Activated T-helper 9 cell treated with anti-CD3 and anti-CD28 coated beads, Interleukin-2, amount 50 U/mL, for 16 hours (primary cell): Measurements from ENCODE around the gene VOPP1.
"Not testable (repeated sequence)": the region's sequence is repeated elsewhere in the genome, so short reads cannot be mapped to it uniquely, and the experiment has no call there.

Experiments used
- DNase-seq: peaks from one replicate; pipeline ENCODE4 v3.0.0-alpha.2; 2020; ENCODE audit warnings: low read depth

The VOPP1 gene

DNA sequence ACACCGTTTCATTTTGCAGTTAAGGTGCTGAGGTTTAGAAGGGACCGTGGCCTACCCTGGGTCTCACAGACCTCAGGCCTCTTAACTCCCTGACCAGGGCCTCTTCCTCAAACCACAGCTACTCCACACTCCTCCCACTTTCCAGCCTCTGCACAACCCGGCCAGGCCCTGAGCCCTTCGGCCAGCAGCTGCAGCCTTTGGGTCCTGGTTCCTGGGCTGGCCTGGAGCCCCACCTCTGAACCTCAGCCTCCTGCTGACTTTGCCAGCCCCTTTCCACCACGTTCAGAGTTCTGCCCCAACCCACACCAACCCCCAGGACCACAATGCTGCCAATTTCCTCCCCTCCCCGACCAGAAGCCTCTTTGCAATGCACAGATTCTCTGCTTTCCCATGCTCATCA lies 84.1 kb downstream of the VOPP1 start:
- DNase-seq: no peak

DNA sequence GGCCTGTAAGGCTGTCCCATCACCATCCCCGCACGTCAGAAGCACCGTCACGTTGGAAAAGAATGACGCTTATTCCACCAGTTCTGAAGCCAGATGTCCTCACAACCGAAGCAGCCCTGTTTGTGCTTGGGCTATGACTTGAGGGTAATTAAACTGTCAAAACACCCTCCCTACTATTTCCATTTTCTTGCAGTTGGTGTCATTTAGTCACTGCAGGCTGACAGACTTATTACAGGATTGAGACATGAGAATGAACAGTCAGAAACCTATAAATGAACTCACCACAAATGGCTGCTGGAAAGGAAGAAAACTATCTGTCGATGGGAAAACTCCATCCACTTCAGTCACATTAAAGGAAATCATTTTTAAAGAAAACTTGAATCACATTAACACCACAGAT lies 85.3 kb downstream of the VOPP1 start:
- DNase-seq: no peak

DNA sequence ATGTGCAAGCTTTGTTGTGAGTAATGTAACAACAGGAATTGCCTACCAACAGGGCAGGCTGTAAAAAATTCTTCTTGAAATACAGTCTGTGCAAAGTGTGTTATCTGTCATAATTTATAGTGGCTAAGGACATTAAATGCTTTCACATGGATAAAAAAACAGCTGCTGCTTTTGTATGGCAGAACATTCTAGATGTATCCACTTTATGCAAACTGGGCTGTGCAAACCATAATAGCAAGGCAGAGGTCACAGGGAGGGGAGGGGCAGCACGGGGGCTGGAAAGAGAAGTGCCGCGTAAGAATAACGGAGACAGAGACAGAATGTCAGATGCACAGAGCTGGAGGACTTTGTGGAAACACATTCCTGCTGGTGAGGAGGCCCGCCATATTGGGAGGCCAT lies 86.1 kb downstream of the VOPP1 start:
- no peak for DNase-seq

DNA sequence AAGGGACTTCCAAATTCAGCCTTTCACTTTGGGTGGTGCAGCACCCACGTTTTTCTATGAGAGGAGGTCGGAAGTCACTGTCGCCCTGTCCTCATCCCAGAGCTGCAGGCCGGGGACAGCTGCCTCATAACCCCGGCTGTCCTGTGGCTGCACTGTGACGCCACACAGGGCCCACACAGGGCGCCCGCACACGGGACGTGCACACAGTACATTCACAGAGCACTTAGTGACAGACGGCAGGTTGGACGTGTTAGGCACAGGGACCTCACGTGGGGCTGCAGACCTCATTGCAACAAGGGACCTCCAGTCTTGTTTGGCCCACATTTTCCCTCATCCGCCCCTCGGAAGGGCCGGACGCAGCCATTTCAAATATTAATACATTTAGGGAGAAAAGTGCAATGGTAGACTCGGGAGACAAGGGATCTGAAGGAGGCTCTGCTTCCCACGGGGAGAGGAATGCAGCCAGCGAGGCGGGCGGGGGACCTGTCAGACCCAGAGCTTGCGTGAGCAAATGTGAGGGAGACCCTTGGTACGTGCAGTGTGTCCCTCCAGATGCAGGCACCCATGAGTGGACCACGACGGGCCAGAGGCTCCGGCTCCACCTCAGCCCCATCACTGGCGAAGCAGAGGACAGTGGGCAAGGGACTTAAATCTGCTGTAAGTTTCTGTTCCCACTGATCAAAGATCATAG lies 86.7 kb downstream of the VOPP1 start:
- no peak for DNase-seq

DNA sequence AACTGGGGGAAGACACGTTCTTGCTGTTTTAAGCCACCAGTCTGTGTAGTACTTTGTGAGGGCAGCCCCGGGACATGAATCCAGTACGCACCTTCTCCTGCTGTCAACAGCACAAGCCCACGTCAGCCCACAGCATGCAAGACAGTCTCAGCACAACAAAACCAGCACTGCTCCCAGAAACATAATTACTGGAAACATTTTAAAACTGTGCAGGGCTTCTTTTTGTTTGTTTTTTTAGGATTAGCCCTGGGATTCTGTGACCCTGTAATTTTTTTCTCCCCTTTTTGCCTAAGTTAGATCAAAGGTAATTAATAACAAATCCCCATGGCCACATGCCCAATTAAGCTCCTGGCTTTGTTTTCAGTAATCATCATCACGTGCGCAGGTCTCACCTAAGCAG lies 87.5 kb downstream of the VOPP1 start:
- DNase-seq: no peak

DNA sequence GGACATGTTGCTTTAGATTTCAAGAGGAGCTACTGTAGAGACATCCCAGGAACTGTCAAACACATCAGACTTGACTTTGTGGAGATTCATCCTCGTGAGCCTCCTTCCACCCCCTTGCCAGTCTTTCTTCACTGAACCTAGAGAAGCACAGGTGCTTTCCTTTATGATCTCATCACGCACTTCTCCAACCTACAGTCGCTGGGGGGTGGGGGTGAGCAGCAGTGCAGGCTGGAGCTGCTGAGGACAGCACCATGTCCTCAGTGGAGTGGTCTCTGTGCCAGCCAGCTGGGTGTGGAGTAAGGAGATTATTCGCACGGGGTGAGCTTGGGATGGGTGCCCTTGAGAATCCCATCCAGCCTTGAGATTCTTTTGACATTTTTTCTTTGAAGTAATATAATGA lies 88.1 kb downstream of the VOPP1 start:
- DNase-seq: no peak

DNA sequence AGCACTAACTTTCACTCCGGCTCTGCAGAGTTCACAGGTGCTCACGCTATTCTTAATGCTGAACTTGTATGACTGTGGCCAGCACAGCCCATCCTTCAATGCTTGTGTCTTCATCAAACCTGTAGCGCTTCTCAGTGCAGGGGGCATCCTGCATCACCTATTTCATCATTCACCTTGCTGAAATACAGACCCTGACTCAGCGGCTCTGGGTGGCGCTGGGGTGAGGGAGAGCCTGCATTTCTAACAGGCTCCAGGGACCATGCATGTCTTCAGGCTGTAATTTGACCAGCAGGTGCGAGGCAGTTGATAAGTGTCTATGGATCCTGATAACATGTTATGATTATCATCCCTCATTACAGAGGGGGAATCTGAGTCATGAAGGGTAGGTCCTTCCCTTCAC lies 89.3 kb downstream of the VOPP1 start:
- no peak for DNase-seq

DNA sequence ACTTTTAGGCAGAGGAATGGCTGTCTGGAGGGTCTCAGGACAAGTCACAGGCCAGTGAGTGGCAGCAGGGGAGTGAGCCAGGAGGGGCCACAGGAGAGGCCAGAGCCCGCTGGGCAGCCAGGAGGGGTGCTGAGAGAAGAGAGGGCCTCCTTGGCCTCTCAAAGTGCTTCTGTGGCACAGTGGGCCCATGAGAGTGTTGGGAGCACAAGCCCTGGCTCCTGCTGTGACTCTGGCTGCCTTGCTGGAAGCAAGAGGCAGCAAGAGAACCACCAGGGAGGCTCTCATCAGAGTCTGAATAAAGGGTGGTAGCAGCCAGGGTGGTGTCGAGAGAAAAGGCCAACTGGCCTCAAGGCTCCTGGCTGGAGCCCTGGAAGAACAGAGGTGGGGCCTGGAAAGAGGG lies 91.1 kb downstream of the VOPP1 start:
- no peak for DNase-seq

DNA sequence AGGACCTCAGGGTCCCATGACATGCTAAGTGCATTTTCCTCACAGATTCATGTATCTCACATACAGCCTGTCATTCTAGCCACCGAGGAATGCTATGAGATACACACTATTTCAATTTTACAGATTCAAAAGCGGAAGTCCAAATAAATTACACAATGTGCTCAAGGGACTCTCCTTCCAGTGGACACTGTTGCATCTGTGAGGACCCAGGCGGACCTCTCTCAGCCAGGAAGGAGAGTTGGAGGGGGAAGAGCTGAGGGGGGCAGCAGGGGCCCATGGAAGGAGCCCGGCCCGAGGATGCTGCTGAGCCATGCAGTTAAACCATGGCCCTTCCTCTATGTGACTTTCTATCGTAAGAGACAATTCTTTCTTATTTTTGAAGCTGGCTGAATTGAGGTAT lies 93.6 kb downstream of the VOPP1 start:
- DNase-seq: no peak

DNA sequence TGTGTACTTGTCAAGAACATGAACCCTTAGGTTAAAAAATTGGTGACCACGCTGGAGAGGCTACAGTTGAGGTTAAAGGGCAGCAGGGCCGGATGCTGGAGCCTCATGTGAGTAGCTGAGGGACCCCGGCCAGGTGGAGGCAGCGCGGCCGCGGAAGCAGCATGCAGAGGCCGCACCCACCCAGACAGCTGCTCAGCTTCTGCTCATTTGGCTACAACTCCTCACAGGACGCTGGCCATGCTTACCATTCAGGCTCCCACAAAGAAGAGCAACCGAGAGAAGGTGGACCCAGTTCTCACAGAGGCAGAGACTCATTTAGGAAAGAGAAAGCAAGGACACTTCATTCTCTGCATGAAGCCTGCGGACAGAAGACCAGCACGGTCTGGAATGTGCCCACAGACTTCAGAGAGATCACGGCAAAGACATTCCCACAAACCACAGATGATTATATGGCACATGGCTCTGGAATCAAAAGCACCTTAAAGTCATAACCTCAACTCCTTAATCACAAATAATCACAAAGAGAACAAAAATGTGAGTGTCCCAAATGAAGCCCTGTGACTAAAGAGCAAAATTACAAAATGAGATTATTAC lies 94.4 kb downstream of the VOPP1 start:
- DNase-seq: no peak

DNA sequence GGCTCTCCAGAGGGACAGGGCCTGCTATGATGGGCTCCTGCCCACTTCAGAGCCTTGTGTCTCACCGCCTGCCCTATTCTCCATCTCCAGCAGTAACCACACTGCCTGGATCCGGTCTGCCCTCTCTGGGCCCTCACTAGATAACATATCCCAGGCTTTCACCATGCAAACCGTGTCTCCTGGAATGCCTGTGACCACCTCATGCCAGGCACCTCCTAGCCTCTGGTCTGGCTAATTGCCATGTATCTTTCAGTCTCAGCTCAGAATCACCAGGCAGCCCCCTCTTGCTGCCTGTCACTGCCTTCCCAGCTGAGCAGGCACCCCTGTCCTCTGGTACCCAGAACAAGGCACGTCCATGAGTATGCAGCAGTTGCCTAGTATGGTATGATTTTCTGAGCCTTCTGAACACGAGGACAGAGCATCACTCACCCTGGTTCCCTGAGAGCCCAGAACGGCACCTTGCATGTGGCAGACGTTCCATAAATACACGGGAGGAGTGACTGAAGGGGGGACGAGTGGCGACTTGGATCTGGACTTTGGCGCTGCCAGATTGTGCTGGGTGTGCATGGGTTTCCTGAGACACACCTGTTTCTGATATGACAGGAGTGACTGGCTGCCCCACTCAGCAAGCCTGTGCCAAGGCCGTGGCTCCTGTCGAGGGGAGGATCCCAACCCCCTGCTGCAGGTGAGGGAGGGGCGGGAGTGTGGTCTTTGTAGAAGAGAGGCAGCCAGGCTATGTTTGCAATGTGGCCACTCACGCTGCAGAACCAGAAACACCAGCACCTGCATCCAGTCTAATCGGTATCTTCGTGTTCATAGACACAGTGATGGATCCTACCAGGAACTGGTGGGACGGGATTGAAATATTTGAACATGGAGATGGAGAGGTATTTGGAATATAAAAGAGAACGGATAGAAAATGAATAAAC lies 95.2 kb downstream of the VOPP1 start:
- no peak for DNase-seq

DNA sequence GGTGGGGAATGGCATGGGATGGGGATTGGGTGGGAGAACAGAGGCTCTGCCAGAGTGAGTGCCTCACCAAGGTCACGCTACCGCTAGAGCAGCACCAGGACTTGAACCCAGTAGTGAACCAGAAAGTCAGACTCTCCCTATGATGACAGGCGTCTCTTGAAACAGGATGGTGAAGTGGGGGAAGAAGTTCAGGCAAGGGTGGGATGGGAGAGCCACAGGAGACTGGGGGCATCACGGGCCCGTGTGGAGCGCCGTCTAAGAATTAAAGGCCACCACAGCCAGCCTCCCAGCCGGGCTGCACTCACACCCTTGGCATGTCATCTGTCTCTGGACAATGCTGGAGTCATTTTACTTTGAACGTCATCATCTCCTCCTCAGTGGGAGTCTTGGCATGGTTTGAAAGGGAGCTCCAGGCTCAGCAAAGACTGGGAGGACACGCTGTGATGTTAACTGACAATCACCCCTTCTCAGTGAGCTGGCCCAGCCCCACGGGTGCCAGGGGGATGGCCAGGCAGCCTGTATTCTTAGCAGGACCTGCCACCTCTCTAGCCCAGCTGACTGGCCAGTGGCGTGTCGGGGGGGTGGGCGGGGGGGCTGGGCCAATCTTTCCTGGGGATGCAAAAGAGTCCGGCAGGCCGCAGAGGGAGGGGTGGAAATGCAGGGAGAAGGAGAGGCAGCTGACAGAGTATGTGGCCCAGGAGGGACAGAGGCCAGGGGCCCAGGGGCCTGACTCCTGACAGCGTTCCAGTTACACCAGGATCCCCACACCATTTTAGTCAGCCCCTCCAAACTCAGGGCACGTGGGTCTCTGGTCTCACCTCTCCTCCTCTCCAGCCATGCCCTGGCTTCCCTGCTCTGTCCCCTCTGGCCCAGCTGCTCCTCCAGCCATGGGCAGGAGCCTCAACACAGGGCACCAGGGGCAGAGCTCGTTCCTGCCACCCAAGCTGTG lies 96.2 kb downstream of the VOPP1 start:
- DNase-seq: no peak

DNA sequence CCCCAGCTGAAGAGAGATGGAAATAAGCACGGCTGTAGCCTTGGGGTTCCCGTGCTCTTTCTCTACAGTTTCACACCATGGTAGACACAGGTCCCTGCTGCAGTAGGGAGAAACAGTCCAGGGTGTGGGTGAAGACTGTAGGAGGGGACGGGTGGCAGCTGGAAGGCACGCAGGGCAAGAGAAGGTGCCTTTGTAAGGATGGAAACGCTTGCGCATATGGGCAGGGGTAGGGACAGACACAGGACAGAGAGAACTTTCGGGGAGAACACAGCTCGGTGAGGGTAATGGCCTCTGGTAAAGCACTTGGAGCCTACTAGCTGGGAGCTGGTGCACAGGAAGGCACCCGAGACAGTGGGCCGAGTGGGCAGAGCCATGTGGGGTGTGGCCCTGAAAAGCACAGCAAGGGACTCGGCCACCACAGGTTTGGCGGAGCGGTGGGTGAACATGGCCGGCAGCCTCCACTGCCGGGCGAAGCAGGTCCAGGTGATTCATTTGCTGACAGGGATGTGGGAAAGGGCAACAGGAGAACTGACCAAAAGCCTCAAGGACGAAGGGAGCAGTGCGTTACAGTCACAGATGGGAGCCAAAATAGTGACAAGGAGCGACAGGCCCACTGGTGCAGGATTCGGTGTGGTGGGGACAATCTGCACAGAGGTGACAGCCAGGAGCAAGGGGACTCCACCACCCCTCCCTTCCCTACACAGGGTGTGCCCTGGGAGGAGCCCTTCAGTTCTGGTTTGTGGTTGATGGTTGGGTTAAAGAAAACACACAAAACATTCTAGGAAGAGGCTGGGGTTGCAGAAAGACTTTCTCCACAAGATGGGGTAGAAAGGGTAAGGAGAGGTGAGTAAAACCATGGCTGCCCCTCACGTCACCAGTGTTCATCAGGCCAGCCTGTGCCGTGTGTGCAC lies 97.1 kb downstream of the VOPP1 start:
- no peak for DNase-seq

DNA sequence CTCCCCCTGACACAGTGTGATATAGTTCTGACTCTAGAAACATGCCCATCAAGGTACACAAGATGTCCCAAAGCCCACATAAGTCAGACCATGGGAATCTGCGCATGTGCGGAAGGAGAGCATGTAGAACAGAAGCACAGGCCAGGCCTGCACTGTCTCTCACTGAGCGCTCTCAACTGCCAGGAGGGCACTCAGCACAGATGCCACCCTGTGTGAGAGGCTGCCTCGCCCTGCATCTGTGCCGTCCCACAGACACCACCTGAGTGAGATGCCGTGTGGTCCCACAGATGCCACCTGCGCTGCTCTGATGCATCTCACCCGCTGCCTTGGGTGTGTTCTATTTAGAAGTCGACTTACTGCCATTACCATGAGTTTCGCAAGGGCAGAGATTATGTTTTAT lies 98.4 kb downstream of the VOPP1 start:
- DNase-seq: no peak

DNA sequence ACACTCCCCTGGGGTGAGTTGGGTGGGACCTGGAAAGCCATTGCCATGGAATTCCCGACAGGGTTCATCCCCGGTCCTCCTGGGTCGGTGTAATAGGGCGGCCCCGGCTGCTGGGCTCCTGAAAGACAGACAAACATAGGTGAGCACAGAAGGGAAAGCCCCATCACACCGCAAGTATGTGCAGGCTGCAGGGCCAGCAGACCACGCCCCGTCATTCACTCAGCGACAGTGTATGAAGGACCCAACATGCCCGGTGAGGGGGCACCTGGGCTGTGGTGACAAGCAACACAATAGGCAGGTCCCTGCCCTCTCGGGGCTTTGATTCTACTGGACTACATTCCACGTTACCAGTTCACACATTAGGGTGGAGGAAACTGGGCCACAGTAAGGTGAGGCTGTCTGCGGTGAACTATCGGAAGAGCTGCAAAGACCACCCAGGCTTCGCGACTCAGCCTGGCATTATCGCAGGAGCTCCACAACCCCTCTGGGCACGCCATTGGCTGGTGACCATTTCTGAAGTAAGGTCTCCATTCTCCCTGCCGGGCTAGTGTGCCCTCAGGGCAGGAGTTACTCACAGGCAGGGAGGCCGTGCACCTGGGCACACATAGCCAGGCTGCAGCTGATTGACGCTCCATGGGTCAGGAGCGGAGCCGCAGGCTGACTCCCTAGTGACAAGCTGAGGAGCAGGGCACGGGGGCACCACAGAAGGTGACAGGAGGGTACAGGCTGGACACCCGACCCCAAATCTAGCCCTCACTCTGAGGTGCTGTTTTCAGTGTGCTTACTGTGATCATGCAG lies 99.2 kb downstream of the VOPP1 start:
- no peak for DNase-seq

DNA sequence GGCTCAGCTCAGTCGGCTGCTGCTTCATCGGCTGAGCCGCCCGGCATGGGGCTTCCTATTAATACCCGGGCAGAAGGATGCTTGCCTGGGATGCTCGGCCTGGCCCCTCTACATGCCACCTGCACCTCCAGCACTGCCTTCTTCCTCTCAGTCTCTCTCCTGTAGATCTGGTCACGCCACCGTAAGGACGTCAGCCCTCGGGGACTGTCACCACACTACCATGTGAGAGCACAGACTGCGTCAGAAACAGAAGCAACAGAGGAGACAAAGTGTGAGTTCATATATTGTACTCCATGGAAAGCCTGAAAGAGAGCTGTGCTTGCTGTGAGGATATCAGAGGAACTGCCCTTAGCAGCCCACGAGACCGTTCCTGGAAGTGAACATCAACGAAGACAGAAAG lies 99.9 kb downstream of the VOPP1 start:
- not testable (repeated sequence) for DNase-seq

DNA sequence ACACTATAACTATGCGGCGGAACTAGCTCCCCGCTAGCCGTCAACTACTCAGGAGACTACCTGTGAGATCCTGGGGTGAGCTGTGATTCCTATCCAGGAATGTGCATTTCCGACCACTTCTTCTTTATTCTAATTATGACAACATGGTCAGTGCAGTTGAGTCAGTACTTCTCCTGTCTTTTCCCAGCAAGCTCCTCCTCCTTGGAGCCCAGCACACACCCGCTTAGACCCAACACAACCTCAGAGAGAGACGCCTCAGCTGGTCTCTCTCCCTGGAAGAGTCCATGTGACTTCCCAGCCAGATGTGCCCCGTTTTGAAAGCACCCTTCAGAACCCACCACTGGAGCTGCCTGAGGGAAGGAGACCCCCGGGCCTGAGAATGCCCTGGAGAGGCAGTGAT lies 100.7 kb downstream of the VOPP1 start:
- not testable (repeated sequence) for DNase-seq

DNA sequence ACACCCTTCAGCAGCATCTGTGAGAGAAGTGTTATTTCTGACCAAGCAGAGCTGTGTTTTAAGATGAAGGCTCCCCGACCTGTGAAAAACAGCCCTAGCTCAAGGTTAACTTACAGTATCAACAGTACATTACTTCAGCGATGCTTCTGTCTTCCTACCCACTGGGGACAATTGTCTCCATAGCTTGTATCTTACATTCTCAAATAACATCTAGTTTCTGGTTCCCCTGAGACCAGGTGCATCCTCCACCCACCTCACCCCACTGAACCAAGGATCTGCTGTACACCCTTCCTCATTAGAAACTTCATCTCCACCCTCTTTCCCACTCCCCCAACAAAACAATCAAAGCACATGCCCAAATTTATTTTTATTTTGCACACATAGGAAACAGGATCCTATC lies 102.0 kb downstream of the VOPP1 start:
- DNase-seq: no peak

DNA sequence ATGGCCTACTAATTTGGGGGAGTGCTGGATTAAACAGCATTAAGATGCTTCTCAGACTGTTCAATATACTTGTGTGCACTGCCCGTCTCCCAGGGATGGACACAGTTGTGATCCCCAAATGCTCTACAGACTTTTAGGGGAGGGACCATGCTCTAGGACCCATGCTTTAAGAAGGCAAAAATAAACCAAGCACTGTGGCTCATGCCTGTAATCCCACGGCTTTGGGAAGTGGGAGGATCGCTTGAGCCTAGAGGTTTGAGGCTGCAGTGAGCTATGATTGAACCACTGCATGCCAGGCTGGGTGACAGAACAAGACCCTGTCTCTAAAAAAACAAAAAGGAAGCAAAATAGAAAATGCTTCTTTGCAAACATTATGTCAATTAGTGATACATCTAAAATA lies 102.6 kb downstream of the VOPP1 start:
- no peak for DNase-seq

DNA sequence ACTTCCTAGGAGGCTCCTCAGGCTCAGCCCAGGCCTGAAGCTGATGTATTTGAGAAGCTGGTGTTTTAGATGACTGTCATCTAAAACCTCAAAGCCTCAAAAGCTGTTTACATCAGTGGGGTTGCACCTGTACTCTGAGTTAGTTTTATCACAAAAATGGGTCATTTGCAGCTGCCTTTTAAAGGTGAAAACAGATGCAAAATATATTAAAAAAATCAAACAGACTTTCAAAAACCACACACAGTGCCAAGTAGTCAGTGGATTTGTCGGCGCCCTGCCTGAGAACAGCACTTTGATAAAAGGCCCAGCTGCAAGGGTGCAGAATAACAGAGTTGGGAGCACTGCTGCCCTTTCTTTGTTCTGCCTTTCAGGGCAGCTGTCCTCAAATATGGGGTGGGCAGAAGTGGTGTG lies 103.0 kb downstream of the VOPP1 start:
- no peak for DNase-seq
